HepG2 (cell line): ENCODE results near the gene C2orf49. TPM values are rescaled to one million over a fixed set of nuclear protein-coding genes. Genes with fewer than 3 reads are reported as not detected.

Source experiments
- CREB1 ChIP-seq, 2 experiments: fragments of 450-650 bp in 1 of 2; IDR thresholded peaks; 2 replicates each; pipeline ENCODE4 v1.6.1; 2016 to 2017; ENCODE audit warnings: control low read depth in 1 of 2, mild to moderate bottlenecking in 1 of 2, missing compliant biosample characterization in 1 of 2, missing genetic modification characterization in 1 of 2
- FOSL2 ChIP-seq: sonication (generic); formaldehyde crosslinking; IDR thresholded peaks from 2 replicates; pipeline ENCODE4 v1.4.0; 2020; ENCODE audit warnings: missing genetic modification reagents
- GMEB1 ChIP-seq: sonication (generic); formaldehyde crosslinking; IDR thresholded peaks from 2 replicates; pipeline ENCODE4 v1.5.1; 2020; ENCODE audit warnings: missing genetic modification reagents, mild to moderate bottlenecking, borderline replicate concordance
- JARID2 ChIP-seq: sonication (generic); formaldehyde crosslinking; IDR thresholded peaks from 2 replicates; pipeline ENCODE4 v1.8.1; 2023; ENCODE audit warnings: missing genetic modification reagents, inconsistent platforms; ENCODE audit not compliant: insufficient replicate concordance
- NCOA1 ChIP-seq: sonication (generic); formaldehyde crosslinking; IDR thresholded peaks from 2 replicates; pipeline ENCODE4 v1.9.0; 2021; ENCODE audit warnings: missing genetic modification reagents
- PBX2 ChIP-seq: IDR thresholded peaks from 2 replicates; pipeline ENCODE4 v1.6.1; 2016; ENCODE audit warnings: control low read depth
- USF2 ChIP-seq, 2 experiments: sonication (generic) in 1 of 2; formaldehyde crosslinking in 1 of 2; IDR thresholded peaks; 2 replicates each; pipeline versions ENCODE4 v1.5.1 to v1.6.1; 2011 to 2020; ENCODE audit warnings: borderline replicate concordance in 1 of 2, low read depth in 1 of 2, low read length in 1 of 2, mild to moderate bottlenecking in 1 of 2, missing genetic modification reagents in 1 of 2, moderate library complexity in 1 of 2
- ZBTB3 ChIP-seq: sonication (generic); formaldehyde crosslinking; IDR thresholded peaks from 2 replicates; pipeline ENCODE4 v1.4.0; 2020; ENCODE audit warnings: low read depth, mild to moderate bottlenecking, moderate library complexity, missing genetic modification reagents, borderline replicate concordance
- ZSCAN12 ChIP-seq: sonication (generic); formaldehyde crosslinking; IDR thresholded peaks from 2 replicates; pipeline ENCODE4 v1.9.0; 2021; ENCODE audit warnings: mild to moderate bottlenecking, missing genetic modification reagents
- polyA plus RNA-seq, 8 experiments: library from polyadenylated mRNA; depleted of rRNA in 3 of 8; stranded (reverse) in 7 of 8; unstranded in 1 of 8; fragments of >200 nt; fragmentation: Illumina TruSeq in 4 of 8; extraction: Trizol in 4 of 8; gene quantifications; 2 replicates each; pipeline versions ENCODE4 v1.2.1 to v1.2.3, GENCODE V29; 2011 to 2016; ENCODE audit warnings: low read depth in 4 of 8, missing spikeins in 1 of 8, mixed read lengths in 1 of 8; ENCODE audit not compliant: insufficient read depth in 1 of 8
- total RNA-seq, 5 experiments: library from RNA; depleted of rRNA; stranded (reverse); fragments of >200 nt; fragmentation: Illumina TruSeq; extraction: Trizol; gene quantifications; 2 replicates each; pipeline ENCODE4 v1.2.3, GENCODE V29; 2016; ENCODE audit warnings: low read depth in 1 of 5
- TF ChIP-seq, protein P1 (sequence below): sonication (generic); formaldehyde crosslinking; IDR thresholded peaks from 2 replicates; pipeline ENCODE4 v1.4.0; 2020; ENCODE audit warnings: mild to moderate bottlenecking, missing genetic modification reagents

Gene C2orf49
- total and polyA plus RNA-seq, 2 of the 13 experiments (the other 11 are each of a cell fraction or from before 2014, with no cell fraction given), result 24.7 to 28.8 TPM

- no peak for TF ChIP-seq USF2 (IDR thresholded peaks at IDR 0.05; ENCODE audit: low read depth, low read length)
- no peak for TF ChIP-seq USF2 (CRISPR knock-in tag; IDR thresholded peaks at IDR 0.05; ENCODE audit: borderline replicate concordance)
- TF ChIP-seq NCOA1 (CRISPR knock-in tag), result no peak
- TF ChIP-seq, protein P1, sequence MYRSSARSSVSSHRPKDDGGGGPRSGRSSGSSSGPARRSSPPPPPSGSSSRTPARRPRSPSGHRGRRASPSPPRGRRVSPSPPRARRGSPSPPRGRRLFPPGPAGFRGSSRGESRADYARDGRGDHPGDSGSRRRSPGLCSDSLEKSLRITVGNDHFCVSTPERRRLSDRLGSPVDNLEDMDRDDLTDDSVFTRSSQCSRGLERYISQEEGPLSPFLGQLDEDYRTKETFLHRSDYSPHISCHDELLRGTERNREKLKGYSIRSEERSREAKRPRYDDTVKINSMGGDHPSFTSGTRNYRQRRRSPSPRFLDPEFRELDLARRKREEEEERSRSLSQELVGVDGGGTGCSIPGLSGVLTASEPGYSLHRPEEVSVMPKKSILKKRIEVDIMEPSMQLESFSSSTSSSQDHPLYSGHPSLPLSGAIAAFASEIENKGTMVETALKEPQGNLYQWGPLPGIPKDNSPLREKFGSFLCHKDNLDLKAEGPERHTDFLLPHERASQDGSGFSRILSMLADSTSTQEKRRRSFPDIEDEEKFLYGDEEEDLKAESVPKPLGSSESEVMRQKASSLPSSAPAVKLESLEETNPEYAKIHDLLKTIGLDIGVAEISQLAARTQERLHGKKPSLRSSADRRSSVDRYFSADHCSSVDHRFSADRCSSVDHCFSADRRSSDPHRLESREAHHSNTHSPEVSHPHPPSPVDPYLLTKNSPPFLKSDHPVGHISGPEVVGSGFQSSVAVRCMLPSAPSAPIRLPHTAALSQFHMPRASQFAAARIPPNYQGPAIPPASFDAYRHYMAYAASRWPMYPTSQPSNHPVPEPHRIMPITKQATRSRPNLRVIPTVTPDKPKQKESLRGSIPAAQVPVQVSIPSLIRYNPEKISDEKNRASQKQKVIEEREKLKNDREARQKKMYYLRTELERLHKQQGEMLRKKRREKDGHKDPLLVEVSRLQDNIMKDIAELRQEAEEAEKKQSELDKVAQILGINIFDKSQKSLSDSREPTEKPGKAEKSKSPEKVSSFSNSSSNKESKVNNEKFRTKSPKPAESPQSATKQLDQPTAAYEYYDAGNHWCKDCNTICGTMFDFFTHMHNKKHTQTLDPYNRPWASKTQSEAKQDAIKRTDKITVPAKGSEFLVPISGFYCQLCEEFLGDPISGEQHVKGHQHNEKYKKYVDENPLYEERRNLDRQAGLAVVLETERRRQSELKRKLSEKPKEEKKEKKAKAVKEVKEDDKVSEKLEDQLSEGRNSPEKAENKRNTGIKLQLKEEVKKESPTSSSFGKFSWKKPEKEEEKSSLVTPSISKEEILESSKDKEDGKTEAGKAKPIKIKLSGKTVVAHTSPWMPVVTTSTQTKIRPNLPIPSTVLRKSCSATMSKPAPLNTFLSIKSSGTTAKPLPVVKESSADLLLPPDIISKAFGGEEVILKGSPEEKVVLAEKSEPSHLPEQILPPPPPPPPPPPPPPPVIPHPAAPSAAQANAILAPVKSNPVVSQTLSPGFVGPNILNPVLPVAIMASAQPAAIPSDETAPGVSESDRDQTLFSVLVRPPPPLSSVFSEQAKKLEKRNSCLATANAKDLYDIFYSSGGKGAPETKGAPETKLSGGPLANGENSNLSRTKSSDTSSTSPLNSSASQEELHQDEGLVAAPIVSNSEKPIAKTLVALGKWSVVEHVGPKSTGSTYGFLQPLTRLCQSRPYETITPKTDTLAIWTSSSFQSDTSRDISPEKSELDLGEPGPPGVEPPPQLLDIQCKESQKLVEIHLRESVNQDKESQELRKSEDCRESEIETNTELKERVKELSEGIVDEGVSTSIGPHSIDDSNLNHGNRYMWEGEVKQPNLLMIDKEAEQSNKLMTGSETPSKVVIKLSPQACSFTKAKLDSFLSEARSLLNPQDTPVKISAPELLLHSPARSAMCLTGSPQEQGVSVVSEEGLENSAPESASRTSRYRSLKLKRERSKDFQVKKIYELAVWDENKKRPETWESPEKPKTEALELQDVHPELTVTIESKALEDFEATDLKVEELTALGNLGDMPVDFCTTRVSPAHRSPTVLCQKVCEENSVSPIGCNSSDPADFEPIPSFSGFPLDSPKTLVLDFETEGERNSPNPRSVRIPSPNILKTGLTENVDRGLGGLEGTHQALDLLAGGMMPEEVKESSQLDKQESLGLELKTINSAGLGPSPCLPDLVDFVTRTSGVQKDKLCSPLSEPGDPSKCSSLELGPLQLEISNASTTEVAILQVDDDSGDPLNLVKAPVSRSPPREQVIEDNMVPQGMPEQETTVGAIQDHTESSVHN (CRISPR knock-in tag), result peak; percentile 100
- peak; percentile 88; the same call in 1 of the 2 replicates for TF ChIP-seq ZBTB3 (CRISPR knock-in tag)
- no peak for TF ChIP-seq CREB1 (IDR thresholded peaks at IDR 0.05)
- no peak for TF ChIP-seq CREB1 (CRISPR knock-in tag; IDR thresholded peaks at IDR 0.05)
- peak; percentile 62 for TF ChIP-seq JARID2 (CRISPR knock-in tag)
- peak; percentile 26; the same call in 1 of the 2 replicates for TF ChIP-seq FOSL2 (CRISPR knock-in tag)
- TF ChIP-seq GMEB1 (CRISPR knock-in tag), result peak; percentile 62
- no peak for TF ChIP-seq ZSCAN12 (CRISPR knock-in tag)
- no peak for TF ChIP-seq PBX2
These were observed 8.8 kb upstream of the C2orf49 start (continued) for GRCh38 chr2:105328281-105329196.
